Measurements from ENCODE around the gene SHISA6.
A peak's percentile ranks its signal among the peaks of the same experiment; 100 is the strongest.
"Not testable (repeated sequence)": the region's sequence is repeated elsewhere in the genome, so short reads cannot be mapped to it uniquely, and the experiment has no call there.

The SHISA6 gene

DNA sequence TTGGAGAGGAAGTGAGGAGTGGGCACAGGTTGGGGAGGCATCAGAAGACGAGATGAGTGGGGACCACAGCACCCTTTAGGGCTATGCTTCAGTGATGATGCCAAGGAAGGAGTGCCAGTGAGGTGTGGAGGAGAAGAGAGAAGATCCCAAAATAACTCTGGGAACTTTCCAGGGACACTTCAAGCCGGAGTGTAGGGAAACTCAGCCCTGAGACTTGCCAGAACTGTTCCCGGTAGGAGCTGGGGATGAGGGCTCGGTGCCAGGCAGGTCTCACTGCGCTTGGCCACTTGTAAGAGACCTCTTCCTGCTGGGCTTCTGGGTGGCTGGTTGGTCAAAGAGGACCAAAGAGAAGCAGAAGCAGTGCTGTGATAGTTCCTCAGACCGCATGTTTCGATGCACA, 63.6 kb downstream of the SHISA6 start:
- DNase-seq: no peak

DNA sequence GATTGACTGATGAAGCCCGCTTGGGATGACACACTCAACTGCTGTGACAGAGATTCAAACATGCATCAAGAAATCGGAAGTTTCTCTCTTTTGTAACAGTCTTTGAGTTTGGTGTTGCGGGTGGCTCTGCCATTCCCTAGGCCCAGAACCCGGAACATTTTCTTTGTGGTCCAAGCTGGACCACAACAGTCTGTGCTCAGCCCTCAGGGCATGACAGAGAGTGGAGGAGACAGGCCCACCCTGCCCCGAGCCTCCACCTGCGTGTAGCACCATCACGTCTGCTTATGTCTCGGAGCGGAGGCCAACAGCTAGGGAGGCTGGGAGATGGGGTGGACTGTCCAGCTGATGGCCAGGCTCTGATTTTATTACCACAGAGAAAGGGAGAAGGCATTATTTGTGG, 64.5 kb downstream of the SHISA6 start:
- DNase-seq: no peak

DNA sequence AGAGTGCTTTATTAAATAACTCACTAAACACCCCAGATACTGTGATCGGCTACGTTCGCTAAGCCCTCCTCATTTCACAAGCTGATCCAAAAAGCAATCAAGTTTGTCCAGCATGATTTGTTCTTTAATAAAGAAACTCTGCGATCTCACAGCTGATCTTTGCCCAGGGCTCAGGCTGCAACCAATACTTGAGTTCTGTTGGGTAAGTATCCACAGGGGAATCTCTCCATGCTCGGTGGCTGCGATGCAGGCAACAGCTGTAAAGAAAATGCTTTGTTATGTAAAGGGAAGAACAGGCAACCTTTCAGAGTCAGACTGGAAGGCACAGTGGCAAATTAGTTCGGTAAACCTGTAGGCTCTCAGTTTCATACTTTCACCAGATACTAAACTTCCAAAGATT, 67.5 kb downstream of the SHISA6 start:
- no peak for DNase-seq

DNA sequence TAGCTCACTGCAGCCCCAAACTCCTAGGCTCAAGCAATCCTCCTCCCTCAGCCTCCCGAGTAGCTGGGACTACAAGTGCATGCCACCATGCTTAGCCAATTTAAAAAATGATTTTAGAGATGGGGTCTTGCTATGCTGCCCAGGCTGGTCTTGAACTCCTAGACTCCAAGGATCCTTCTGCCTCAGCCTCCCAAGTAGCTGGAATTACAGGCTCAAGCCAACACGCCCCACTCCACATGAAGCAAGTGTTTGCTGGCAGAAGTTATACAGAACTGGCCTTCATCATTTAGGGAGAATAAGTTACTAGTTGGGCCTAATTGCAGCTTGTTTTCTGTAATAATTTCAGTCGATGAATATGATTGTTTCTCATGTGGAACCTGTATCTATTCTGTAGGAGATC, 68.0 kb downstream of the SHISA6 start:
- DNase-seq: no peak

DNA sequence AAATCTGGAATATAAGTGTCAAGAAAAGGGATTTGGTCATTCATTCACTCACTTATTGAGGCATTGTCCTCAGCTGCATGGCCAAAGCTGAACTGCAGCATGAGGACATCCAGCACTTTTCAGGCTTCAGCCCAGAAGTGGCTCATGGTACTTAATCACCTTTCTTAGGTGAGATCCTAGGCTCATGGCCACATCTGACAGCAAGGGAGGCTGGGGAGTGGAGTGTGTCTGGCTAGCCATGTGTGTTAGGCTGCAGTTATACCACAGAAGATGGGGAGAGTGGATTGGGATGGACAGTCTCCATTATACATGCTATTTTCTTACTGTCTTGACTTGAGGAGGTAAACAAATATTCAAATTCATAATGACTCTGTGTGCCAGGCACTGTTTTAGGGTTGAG, 68.8 kb downstream of the SHISA6 start:
- DNase-seq: no peak

DNA sequence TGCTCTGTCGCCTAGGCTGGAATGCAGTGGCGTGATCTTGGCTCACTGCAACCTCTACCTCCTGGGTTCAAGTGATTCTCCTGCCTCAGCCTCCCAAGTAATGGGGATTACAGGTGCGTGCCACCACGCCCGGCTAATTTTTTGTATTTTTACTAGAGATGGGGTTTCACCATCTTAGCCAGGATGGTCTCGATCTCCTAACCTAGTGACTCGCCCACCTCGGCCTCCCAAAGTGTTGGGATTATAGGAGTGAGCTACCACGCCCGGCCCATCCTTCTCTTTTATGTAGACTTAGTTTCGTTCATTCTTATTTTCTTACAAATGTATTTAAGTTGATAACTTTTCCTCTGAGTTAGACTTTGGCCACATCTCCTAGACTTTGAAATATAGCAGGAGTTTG, 75.4 kb downstream of the SHISA6 start:
- DNase-seq: not testable (repeated sequence)

DNA sequence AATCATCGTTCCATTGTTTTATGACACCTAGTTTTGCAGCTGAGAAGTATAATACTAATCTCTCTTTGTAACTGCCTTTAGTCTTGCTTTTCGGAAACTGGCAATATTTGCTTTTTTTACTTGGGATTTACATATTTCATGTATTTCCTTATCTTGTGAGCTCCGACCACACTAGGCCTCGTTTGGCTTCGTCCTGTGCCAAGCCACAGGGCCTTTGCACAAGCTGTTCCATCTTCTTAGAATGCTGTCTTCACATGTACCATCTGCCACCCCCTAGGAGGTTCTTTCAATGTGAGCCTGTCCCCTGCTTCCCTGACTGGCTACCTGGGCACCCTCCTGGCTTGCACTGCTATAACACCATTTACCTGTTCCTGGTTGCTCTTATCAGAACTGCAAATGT, 77.2 kb downstream of the SHISA6 start:
- DNase-seq: no peak

DNA sequence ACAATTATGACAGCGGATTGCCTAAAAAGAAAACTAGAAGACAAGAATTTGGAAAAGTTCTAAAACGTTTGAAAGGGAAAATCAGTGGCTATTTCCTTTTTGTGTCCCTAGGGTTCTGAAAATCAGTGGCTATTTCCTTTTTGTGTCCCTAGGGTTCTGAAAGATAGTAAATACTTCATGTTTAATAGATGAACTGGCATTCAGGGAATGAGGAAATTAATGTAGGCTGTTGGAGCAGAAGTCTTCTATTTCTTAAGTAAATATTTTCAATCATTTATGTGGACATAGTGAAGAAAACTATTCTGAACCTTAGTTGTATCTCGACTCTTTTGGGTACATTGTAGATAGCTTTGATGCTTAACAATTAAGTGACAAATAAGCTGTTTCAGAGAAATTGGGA, 78.9 kb downstream of the SHISA6 start:
- DNase-seq: no peak

DNA sequence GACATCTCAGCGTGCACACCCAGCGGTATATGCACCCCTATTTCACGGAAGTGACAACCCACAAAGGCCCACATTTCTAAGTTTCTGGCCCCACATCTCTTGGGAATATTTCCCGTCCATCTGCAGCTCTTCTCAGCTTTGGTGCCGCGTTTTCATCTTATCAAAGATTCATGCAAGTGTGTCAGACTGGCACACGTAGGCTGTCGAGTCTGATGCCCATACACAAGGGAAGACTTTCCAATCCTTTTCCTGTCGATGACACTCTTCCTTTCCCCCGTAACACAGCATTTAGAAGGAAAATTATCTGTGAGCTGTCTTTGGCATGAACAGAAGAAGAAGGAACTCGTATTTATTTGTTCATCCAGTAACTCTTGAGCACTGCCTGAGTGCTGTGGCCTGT, 83.0 kb downstream of the SHISA6 start:
- no peak for DNase-seq

DNA sequence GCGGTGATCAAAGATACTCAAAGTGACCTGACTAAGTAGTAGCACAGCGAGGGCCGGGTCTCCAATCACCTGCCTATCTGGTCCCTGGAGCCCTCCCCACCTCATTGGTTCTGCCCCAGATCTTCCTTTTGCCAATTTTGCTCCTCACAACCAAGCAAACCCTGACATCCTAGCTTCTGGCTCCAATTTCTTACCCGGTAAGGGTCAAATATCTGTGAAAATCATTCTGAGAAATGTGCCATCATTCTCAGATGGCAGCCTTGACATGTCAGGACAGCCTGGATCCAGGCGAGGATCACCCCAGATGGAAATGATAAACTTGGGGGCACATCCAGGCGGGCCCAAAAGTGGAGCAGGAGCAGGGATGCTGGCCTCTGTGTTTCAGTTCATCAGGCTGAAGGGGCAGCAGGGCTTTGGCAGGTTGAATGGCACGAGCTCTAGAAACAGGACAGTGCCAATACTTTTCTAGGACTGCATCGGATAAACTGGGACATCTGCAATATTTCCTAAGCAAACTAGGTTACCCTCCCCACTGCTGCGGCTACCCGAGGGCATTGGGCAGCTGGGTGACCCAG, 83.9 kb downstream of the SHISA6 start:
- no peak for DNase-seq

DNA sequence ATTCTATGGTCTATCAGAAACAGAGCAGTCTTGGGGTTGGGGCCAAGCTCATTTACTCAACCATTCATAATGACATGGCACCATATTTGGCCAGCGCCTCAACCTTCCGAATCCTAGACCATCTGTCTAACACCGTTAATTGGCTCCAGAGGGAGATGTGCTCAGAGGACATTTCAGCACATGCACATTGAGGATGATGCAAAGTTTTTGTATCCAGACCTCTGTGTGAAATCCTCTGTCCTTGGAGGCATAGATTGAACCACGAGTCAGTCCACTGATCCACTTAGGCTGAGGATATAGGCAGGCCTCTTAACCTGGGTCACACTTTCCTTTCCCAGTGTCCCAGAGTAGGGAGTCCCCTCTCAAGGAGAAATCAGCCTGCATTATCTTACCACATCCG, 85.5 kb downstream of the SHISA6 start:
- no peak for DNase-seq

DNA sequence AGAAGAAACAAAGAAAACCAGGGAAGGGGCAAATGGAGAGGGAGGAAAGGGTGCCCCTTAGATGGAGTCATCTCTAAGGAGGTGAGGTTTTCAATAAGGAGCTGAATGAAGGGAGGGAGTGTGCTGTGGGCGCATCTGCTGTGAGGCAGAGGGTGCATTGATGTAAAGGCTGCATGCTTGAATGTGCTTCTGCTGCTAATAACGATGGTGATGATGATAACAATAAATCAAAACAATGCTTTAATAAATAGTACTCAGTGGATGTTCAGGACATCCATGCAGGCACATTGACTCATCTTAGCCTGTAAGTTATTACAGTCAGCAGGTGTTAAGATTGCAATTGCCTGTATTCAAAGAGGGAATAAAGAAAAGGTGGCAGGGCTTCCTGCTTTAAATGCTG, 87.8 kb downstream of the SHISA6 start:
- DNase-seq: no peak

DNA sequence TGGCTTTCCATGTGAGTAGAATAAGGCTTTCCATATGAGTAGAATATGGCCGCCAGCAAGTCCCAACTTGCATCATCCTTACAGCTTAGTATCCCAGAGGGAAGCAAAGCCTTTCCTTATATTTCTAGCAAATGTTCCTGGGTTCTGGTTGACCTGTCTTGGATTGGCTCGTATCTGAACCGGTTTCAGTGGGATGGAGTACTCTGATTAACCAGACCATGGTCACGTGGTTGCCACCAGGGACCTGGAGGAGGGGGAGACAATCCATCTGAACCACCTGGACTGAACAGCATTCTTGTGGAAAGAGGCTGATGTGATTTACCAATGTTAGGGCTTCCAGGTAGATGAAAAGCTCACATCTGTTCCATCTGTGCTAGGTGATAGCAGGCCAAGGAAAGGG, 89.0 kb downstream of the SHISA6 start:
- DNase-seq: no peak

DNA sequence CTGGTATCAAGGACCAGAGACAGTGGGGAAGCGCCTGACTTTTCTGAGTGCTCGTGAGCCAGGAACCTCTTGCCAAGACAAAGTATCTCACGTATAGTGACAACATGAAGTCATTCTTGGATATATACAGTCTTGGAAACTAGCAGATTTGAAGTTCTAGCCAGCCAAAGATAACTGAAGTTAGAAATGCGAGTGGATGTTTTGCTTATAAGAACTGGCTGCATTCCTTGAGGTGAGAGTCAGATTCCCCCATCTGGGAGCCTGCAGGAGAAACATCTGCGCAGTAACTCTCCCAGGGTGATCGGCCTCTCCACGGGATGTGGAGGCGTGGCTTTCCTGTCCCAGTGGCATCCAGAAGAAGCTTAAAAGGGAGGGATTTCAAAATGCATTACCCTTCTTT, 89.8 kb downstream of the SHISA6 start:
- no peak for DNase-seq

DNA sequence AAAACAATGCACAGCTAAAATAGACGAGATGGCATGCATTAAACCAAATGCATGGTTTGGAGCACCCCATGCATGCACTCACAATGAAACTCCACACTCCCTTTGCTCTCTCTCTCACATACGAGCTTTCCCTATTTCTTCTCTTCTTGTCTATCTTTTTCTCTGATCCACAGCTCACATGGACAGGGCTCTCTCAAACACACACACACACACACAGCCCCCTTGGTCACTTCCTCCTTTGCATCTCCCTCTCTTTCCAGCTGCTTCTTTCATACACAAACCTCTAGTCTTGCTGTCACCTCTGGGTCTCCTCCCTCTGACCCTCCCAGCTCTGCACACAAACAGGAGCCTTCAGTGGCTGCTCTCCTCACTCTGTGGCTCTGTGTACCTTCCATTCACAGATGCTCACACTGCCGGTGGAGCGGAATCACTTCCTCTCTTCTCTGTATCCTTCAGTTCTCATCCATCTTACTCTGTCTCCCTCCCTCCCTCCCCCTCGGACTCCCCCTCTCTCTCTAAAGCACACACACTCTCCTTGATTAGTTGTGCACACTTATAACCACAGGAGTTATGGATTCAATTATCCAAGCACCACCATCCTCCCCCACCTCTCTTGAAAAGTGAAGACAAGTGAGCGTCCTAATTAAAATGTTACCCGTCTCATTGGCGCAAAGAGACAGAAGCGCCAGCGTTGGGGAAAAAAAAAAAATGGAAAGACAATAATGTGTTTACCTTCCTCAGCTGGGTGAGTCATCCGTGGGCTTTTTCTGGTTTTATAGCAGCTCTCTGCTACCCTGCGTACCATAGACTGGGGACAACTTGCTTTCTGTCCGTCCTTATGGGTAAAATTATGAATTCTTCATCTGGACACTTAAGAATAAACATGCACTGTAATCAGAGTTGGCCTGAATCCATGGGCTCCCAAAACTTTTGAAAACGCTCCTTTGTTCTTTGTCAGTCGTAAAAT, 90.8 kb downstream of the SHISA6 start:
- peak; percentile 39 for DNase-seq

DNA sequence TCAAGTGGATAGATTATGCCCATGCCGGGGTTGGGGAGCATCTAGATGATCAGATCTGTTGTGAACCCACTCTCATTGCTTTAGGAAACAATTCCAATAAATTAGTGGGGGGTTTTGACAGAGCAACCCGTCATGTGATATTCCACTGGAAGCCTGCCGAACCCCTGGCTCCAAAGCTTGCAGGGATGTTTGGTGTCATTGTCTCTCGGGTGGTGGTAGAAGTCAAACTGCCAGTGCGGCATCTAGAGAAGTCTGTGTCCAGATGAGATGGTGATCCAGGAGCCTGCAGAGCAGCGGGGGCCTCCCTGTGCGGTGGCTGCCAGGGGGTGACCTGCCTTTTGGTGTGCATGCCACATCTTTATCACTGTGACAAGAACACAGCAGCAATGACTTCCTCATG, 91.7 kb downstream of the SHISA6 start:
- DNase-seq: no peak

DNA sequence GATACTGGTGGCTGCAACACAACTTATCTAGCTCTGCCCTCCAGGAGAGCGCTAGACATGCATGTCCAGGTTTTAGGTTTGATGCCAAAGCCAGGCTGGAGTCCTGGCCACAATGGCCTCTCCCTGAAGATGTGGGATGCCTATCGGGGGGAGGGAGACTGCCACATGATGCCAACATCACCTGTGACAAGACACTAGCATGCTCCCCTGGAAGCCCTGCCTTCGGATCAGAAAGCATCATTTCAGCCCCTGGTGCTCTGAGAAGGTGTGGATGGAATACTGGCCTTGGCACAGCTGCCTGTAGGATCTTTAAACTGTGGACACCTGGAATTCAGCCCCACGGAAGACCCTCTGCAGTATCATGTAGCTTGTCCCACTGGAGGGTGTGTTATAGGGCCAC, 93.5 kb downstream of the SHISA6 start:
- DNase-seq: no peak

DNA sequence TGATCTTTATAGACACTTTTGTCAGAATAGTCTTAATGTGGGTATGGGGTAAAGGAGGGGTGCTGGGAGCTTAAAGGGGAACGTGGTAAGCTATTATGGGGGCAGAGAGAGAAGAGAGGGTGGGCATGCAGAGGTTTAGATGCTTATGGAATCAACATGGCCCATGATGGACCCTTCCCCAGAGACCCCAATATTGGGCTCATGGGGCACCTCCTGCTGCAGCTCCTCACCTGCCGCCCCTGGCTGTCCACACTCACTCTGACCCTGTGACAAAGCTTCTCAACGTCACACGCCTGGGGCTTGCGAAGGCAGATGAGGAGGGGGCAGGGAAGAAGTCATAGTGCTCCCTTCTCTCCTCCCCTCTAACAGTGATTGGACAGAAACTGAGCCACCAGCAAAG, 95.3 kb downstream of the SHISA6 start:
- DNase-seq: no peak

DNA sequence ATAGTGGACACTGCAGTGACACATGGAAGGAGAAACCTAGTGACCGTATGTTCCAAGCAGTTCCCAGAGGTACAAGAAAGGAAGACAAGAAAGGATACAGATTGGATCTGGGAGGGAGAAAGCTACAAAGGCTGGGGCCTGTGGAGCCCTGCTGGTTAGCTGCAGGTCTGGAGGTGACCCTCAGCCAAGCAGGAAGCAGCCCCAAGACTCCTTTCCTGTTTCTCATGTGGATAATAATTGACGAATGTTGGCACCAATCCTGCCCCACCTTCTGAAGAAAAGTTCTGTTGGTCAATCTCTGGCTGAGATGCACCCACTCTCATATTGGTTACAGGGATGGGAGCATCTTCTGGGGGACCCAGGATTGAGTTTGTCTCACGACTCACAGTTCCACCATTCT, 99.8 kb downstream of the SHISA6 start:
- no peak for DNase-seq

DNA sequence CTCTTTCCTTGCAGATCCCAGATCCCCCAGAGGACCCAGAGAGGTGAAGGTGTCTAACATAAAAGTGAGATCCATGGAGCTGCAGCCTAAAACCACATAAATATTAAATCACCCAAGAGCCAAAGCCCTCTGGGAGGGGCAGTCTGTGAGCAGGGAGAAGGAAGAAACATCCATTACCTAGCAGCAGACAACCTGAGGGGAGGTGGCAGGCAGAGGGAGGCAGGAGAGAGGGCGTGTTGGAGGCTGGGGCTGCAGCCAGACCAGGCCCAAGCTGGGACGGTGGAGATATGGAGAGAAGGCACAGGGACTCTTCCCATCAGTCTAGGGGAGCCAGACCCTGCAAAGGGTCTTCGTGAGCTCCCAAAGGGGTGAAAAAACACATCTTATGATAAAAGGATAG, 101.1 kb downstream of the SHISA6 start:
- DNase-seq: no peak

DNA sequence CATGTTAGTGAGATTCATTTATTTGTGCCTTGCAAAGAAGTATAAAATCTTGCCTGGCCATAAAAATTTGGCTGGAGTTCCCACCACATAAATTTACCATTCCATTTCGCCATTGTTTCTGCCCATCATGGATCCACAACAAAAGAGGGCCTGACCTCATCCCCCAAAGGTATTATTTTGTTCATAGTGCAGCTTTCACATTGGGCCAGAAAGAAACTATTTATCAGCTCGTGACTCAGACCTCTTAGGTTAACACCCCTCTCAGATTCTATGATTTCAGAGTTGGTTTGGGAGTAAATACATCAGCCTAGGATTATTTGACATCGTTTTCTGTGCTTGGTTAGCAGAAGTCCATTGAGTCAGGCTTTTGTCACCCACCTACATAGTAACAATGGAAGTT, 108.1 kb downstream of the SHISA6 start:
- no peak for DNase-seq

DNA sequence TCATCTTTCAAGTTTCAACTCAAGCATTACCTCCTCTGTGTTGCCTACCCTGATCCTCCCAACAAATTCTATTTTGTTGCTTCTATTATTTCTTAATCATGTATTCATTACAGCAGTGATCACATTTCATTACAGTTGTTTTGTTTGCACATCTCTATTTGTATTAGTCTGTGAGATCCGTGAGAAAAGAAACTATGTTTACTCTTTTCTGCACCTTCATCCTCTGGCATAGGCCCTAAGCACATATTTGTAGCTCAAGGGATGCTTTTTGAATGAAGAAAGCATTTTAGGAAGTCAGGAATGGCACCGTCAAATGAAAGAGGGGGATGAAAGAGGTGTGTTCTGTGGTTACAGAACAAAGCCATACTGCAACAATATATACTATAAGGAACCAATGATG, 110.5 kb downstream of the SHISA6 start:
- DNase-seq: no peak

DNA sequence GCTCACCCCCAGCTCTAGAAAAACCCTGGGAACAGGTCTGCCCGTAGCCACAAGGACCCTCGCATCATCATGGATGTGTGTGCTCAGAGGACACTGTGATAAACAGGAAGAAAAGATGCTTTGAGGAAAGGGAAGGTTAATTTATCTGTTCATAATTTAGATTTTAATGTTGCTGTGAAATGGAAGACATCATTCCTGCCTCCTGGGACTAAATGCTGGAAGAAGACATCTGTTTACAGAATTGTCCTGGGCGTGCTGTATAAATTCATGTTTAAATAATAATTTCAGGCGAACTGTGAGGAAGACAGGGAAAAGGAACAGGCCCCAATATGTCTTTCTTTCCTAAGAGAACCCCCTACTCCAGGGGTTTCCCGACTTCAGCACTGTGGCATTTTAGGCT, 112.6 kb downstream of the SHISA6 start:
- no peak for DNase-seq

DNA sequence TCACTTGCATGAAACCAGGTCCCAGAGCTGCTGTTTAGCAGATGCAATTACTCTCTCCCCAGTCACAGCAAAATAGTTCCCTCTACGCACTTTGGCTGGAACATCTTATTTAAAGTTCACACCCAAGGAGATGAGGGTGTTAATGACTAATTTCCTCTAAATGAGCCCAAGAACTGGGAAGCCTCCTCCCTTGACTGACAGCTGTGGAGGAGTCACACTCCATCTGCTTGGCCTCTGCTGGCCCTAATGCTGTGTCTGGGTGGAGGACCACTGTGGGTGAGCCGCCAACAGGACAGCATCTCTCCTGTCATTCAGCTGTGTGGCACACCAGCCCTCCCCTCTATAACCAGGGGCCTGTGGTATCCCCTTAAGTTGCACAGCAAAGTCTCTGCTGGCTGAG, 115.4 kb downstream of the SHISA6 start:
- DNase-seq: no peak

Measured in retina (tissue), 1 donor.